ENCODE data around the gene CEP19. TPM values are rescaled to one million over a fixed set of nuclear protein-coding genes. Genes with fewer than 3 reads are reported as not detected.
"Not testable (repeated sequence)": the region's sequence is repeated elsewhere in the genome, so short reads cannot be mapped to it uniquely, and the experiment has no call there.

Gene CEP19
- polyA plus RNA-seq, 1 donor (not counting 4 experiments of a cell fraction or from before 2014, with no cell fraction given): 3.1 TPM

DNA sequence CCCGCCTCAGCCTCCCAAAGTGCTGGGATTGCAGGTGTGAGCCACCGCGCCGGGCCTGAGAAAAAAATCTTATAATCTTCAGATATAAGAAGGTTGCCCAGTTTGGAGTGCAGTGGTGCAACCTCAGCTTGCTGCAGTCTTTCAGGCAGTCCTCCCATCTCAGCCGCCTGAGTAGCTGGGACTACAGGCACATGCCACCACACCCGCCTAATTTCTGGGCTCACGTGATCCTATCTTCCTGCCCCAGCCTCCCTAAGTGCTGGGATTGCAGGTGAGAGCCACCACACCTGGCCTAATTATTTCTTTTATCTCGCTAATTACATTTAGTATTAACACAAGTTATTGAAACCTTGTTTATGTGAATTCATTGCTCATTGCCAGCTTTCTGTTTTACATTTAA, 41.2 kb upstream of the CEP19 start:
- Histone ChIP-seq H2AFZ (ENCODE audit: control insufficient read depth, low read length) (no peak overlapping the region), H3K9ac (ENCODE audit: control insufficient read depth, extremely low read depth, insufficient read depth, low read length) (no peak overlapping the region), H3K36me3 (ENCODE audit: control insufficient read depth in 2 of 2, extremely low read depth in 1 of 2, insufficient read depth in 2 of 2, low read length in 2 of 2) (peaks cover 3 to 6% of the 10 kb centered on the region in 2 experiments), H3K27ac (ENCODE audit: control insufficient read depth, insufficient read depth, low read length) (no peak overlapping the region), H3K4me2 (ENCODE audit: control insufficient read depth, extremely low read depth, insufficient read depth, low read depth, low read length) (no peak overlapping the region), H3K9me3 (ENCODE audit: control insufficient read depth, low read depth, low read length) (peaks cover 8% of the 10 kb centered on the region), H3K79me2 (ENCODE audit: control insufficient read depth, insufficient read depth, low read length) (peaks cover 94% of the 10 kb centered on the region), H3K27me3 (ENCODE audit: control insufficient read depth, extremely low read depth, insufficient read depth, low read length) (no peaks in the 10 kb centered on the region), H3K4me1 (ENCODE audit: control insufficient read depth, extremely low read depth, insufficient read depth, low read length) (no peaks in the 10 kb centered on the region), H4K20me1 (ENCODE audit: control insufficient read depth, extremely low read depth, insufficient read depth, low read length) (no peaks in the 10 kb centered on the region), H3K4me3 (ENCODE audit: control insufficient read depth in 2 of 3, extremely low read depth in 1 of 3, insufficient read depth in 2 of 3, low read depth in 1 of 3, low read length in 3 of 3) (no peak overlapping the region), H3K9me1 (ENCODE audit: control insufficient read depth, extremely low read depth, insufficient read depth, low read length) (no peaks in the 10 kb centered on the region)
- DNase-seq (ENCODE audit: low read depth, low spot score) (no peak), FAIRE-seq (no peak)
- dilution Hi-C loops (cut with MboI; ENCODE audit: extremely low pct_ligation_motif_present, low sequenced_read_pairs): no loop called here
- TF ChIP-seq, protein P1, sequence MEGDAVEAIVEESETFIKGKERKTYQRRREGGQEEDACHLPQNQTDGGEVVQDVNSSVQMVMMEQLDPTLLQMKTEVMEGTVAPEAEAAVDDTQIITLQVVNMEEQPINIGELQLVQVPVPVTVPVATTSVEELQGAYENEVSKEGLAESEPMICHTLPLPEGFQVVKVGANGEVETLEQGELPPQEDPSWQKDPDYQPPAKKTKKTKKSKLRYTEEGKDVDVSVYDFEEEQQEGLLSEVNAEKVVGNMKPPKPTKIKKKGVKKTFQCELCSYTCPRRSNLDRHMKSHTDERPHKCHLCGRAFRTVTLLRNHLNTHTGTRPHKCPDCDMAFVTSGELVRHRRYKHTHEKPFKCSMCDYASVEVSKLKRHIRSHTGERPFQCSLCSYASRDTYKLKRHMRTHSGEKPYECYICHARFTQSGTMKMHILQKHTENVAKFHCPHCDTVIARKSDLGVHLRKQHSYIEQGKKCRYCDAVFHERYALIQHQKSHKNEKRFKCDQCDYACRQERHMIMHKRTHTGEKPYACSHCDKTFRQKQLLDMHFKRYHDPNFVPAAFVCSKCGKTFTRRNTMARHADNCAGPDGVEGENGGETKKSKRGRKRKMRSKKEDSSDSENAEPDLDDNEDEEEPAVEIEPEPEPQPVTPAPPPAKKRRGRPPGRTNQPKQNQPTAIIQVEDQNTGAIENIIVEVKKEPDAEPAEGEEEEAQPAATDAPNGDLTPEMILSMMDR (optimal IDR thresholded peaks at IDR 0.05 in 1 of 3, IDR thresholded peaks at IDR 0.05 in 1 of 3, conservative IDR thresholded peaks at IDR 0.05 in 1 of 3; ENCODE audit: extremely low read depth in 1 of 3, insufficient read depth in 2 of 3, low read length in 3 of 3): no peak
- no peak for TF ChIP-seq EZH2 (IDR thresholded peaks at IDR 0.05; ENCODE audit: low read length)

DNA sequence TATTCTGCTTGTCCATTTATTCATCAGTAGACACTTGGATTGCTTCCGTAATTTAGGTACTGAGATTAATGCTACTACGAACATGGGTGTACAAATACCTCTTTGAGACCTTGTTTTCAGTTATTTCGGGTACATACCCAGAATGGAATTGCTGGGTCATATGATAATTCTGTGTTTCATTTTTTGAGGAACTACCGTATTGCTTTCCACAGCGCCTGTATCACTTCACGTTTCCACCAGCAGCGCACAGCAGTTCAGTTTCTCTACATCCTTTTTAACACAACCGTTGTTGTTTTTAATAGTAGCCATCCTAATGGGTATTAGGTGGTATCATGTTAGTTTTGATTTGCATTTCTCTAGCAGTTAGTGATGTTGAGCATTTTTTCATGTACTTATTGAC, 37.1 kb upstream of the CEP19 start:
- Histone ChIP-seq H3K27ac (ENCODE audit: control insufficient read depth, insufficient read depth, low read length) (no peak overlapping the region), H3K36me3 (ENCODE audit: control insufficient read depth in 2 of 2, extremely low read depth in 1 of 2, insufficient read depth in 2 of 2, low read length in 2 of 2) (peaks cover 0 to 2% of the 10 kb centered on the region in 2 experiments), H3K4me1 (ENCODE audit: control insufficient read depth, extremely low read depth, insufficient read depth, low read length) (no peaks in the 10 kb centered on the region), H3K79me2 (ENCODE audit: control insufficient read depth, insufficient read depth, low read length) (peaks cover 96% of the 10 kb centered on the region), H3K4me3 (ENCODE audit: control insufficient read depth in 2 of 3, extremely low read depth in 1 of 3, insufficient read depth in 2 of 3, low read depth in 1 of 3, low read length in 3 of 3) (no peak overlapping the region), H3K9me3 (ENCODE audit: control insufficient read depth, low read depth, low read length) (no peaks in the 10 kb centered on the region), H4K20me1 (ENCODE audit: control insufficient read depth, extremely low read depth, insufficient read depth, low read length) (peaks cover 3% of the 10 kb centered on the region), H3K27me3 (ENCODE audit: control insufficient read depth, extremely low read depth, insufficient read depth, low read length) (no peaks in the 10 kb centered on the region), H3K4me2 (ENCODE audit: control insufficient read depth, extremely low read depth, insufficient read depth, low read depth, low read length) (no peak overlapping the region), H2AFZ (ENCODE audit: control insufficient read depth, low read length) (no peak overlapping the region), H3K9me1 (ENCODE audit: control insufficient read depth, extremely low read depth, insufficient read depth, low read length) (no peaks in the 10 kb centered on the region), H3K9ac (ENCODE audit: control insufficient read depth, extremely low read depth, insufficient read depth, low read length) (no peak overlapping the region)
- TF ChIP-seq, protein P1 (optimal IDR thresholded peaks at IDR 0.05 in 1 of 3, IDR thresholded peaks at IDR 0.05 in 1 of 3, conservative IDR thresholded peaks at IDR 0.05 in 1 of 3; ENCODE audit: extremely low read depth in 1 of 3, insufficient read depth in 2 of 3, low read length in 3 of 3): no peak
- no peak for TF ChIP-seq EZH2 (IDR thresholded peaks at IDR 0.05; ENCODE audit: low read length)
- FAIRE-seq (no peak), DNase-seq (ENCODE audit: low read depth, low spot score) (no peak)
- dilution Hi-C loops (cut with MboI; ENCODE audit: extremely low pct_ligation_motif_present, low sequenced_read_pairs): no loop called here

DNA sequence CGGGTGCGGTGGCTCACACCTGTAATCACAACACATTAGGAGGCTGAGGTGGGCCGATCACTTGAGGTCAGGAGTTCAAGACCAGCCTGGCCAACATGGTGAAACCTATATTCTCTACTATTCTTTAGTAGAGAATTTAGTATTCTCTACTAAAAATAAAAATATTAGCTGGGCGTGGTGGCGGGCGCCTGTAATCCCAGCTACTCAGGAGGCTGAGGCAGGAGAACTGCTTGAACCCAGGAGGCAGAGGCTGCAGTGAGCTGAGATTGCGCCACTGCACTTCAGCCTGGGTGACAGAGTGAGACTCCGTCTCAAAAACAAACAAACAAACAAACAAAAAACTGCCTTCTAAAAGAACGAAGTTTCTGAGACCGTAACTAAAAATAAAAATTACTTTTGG, 31.5 kb upstream of the CEP19 start:
- H4K20me1 ChIP-seq (ENCODE audit: control insufficient read depth, extremely low read depth, insufficient read depth, low read length); H3K4me3 ChIP-seq (ENCODE audit: control insufficient read depth in 2 of 3, extremely low read depth in 1 of 3, insufficient read depth in 2 of 3, low read depth in 1 of 3, low read length in 3 of 3); H3K9me1 ChIP-seq (ENCODE audit: control insufficient read depth, extremely low read depth, insufficient read depth, low read length); H3K9ac ChIP-seq (ENCODE audit: control insufficient read depth, extremely low read depth, insufficient read depth, low read length); H3K27me3 ChIP-seq (ENCODE audit: control insufficient read depth, extremely low read depth, insufficient read depth, low read length); FAIRE-seq; H2AFZ ChIP-seq (ENCODE audit: control insufficient read depth, low read length); dilution Hi-C loops (cut with MboI; ENCODE audit: extremely low pct_ligation_motif_present, low sequenced_read_pairs); H3K4me2 ChIP-seq (ENCODE audit: control insufficient read depth, extremely low read depth, insufficient read depth, low read depth, low read length); DNase-seq (ENCODE audit: low read depth, low spot score); H3K4me1 ChIP-seq (ENCODE audit: control insufficient read depth, extremely low read depth, insufficient read depth, low read length); H3K36me3 ChIP-seq (ENCODE audit: control insufficient read depth in 2 of 2, extremely low read depth in 1 of 2, insufficient read depth in 2 of 2, low read length in 2 of 2); H3K27ac ChIP-seq (ENCODE audit: control insufficient read depth, insufficient read depth, low read length); H3K9me3 ChIP-seq (ENCODE audit: control insufficient read depth, low read depth, low read length): not testable (repeated sequence)
- H3K79me2 ChIP-seq (ENCODE audit: control insufficient read depth, insufficient read depth, low read length): peaks cover 86% of the 10 kb centered on the region

All from keratinocyte (primary cell).